SK-N-SH (cell line): ENCODE measurements around the gene ZSCAN22. TPM values are rescaled to one million over a fixed set of nuclear protein-coding genes. Genes with fewer than 3 reads are reported as not detected.

Source experiments
- CTCF ChIA-PET: fragments of 300-600, 350-600 bp; formaldehyde crosslinking; extraction: SDS; loops from one replicate; lab custom pipeline; 2021; lab: Yijun Ruan, JAX
- POLR2A ChIA-PET: fragments of 350-600 bp; sonication (Branson Sonifier 250); formaldehyde crosslinking; extraction: SDS; loops from one replicate; lab custom pipeline; 2020; ENCODE audit warnings: antibody characterized with exemption, inconsistent platforms; lab: Yijun Ruan, JAX
- DNase-seq: peaks from one replicate; pipeline ENCODE4 v3.0.0; 2012
- H2AFZ ChIP-seq: fragments of 200-600 bp; sonication (generic); 2 replicates; pipeline ENCODE4 v1.8.1; 2016; ENCODE audit warnings: antibody characterized with exemption, mild to moderate bottlenecking, low read depth
- H3F3A ChIP-seq: fragments of 200-600 bp; sonication (generic); replicated peaks from 2 replicates; pipeline ENCODE3; 2016; ENCODE audit warnings: antibody characterized with exemption, mild to moderate bottlenecking; ENCODE audit not compliant: insufficient read depth
- H3K27ac ChIP-seq, 2 experiments: fragments of 200-500 bp in 1 of 2; fragments of 200-600 bp in 1 of 2; sonication (Bioruptor generic) in 1 of 2; sonication (generic), shearing (Covaris generic) in 1 of 2; 2 replicates each; pipeline versions ENCODE4 v1.5.1 to v1.6.1; 2014 to 2016; ENCODE audit warnings: low read depth in 2 of 2, inconsistent platforms in 1 of 2, low read length in 1 of 2, mild to moderate bottlenecking in 1 of 2, mixed read lengths in 1 of 2
- H3K27me3 ChIP-seq: fragments of 200-600 bp; sonication (generic), shearing (Covaris generic); 2 replicates; pipeline ENCODE4 v1.6.1; 2016; ENCODE audit warnings: mixed run types; ENCODE audit not compliant: insufficient read depth
- H3K36me3 ChIP-seq, 2 experiments: fragments of 200-500 bp in 1 of 2; fragments of 200-600 bp in 1 of 2; sonication (Bioruptor generic) in 1 of 2; sonication (generic) in 1 of 2; replicated peaks in 1 of 2; 2 replicates each; pipeline versions ENCODE3 to v1.5.1; 2014 to 2016; ENCODE audit warnings: low read length in 1 of 2, mild to moderate bottlenecking in 1 of 2; ENCODE audit not compliant: insufficient read depth in 2 of 2, control insufficient read depth in 1 of 2
- H3K4me1 ChIP-seq, 2 experiments: fragments of 200-500 bp in 1 of 2; fragments of 200-600 bp in 1 of 2; sonication (Bioruptor generic) in 1 of 2; sonication (generic), shearing (Covaris generic) in 1 of 2; 2 replicates each; pipeline versions ENCODE4 v1.5.1 to v1.6.1; 2014 to 2016; ENCODE audit warnings: low read depth in 1 of 2, low read length in 1 of 2, mixed run types in 1 of 2; ENCODE audit not compliant: insufficient read depth in 2 of 2, control insufficient read depth in 1 of 2
- H3K4me2 ChIP-seq: fragments of 200-600 bp; sonication (generic), shearing (Covaris generic); 2 replicates; pipeline ENCODE4 v1.6.1; 2017; ENCODE audit warnings: mixed run types
- H3K4me3 ChIP-seq, 2 experiments: fragments of 200-500 bp in 1 of 2; fragments of 200-600 bp in 1 of 2; sonication (Bioruptor generic) in 1 of 2; sonication (generic), shearing (Covaris generic) in 1 of 2; 2 replicates each; pipeline versions ENCODE4 v1.5.1 to v1.8.1; 2014 to 2016; ENCODE audit warnings: low read depth in 2 of 2, inconsistent platforms in 1 of 2, low read length in 1 of 2, mild to moderate bottlenecking in 1 of 2, mixed read lengths in 1 of 2, moderate library complexity in 1 of 2
- H3K79me2 ChIP-seq: fragments of 200-600 bp; sonication (generic); 2 replicates; pipeline ENCODE4 v1.8.1; 2017; ENCODE audit warnings: mild to moderate bottlenecking; ENCODE audit not compliant: insufficient read depth
- H3K9ac ChIP-seq: fragments of 200-600 bp; sonication (generic); 2 replicates; pipeline ENCODE4 v1.6.1; 2017; ENCODE audit warnings: mixed run types
- H3K9me2 ChIP-seq: fragments of 200-600 bp; sonication (generic); 2 replicates; pipeline ENCODE4 v1.6.1; 2017; ENCODE audit warnings: mixed run types
- H3K9me3 ChIP-seq: fragments of 200-600 bp; sonication (generic); 2 replicates; pipeline ENCODE4 v1.6.1; 2017; ENCODE audit warnings: mixed run types, mild to moderate bottlenecking, moderate library complexity
- H4K20me1 ChIP-seq: fragments of 200-600 bp; sonication (generic); 2 replicates; pipeline ENCODE4 v1.6.1; 2017; ENCODE audit warnings: mild to moderate bottlenecking, mixed run types; ENCODE audit not compliant: insufficient read depth
- CHD2 ChIP-seq: fragments of 150-350 bp; IDR thresholded peaks from 2 replicates; pipeline ENCODE4 v1.6.1; 2018; ENCODE audit warnings: low read length; ENCODE audit not compliant: partially characterized antibody
- CTCF ChIP-seq: fragments of 200-600 bp; sonication (generic); IDR thresholded peaks from 2 replicates; pipeline ENCODE4 v1.6.1; 2017; ENCODE audit warnings: antibody characterized with exemption, mild to moderate bottlenecking, moderate library complexity
- EZH2phosphoT487 ChIP-seq: fragments of 200-600 bp; sonication (generic); IDR thresholded peaks from 2 replicates; pipeline ENCODE4 v1.6.1; 2017; ENCODE audit warnings: low read depth, mixed run types, mild to moderate bottlenecking, antibody characterized with exemption, moderate library complexity, borderline replicate concordance
- FOSL2 ChIP-seq: IDR thresholded peaks from 2 replicates; pipeline ENCODE4 v1.4.0; 2012; ENCODE audit warnings: low read depth, mild to moderate bottlenecking, moderate library complexity, borderline replicate concordance
- FOXM1 ChIP-seq: IDR thresholded peaks from 2 replicates; pipeline ENCODE4 v1.4.0; 2012; ENCODE audit warnings: low read depth, mild to moderate bottlenecking
- JUND ChIP-seq: IDR thresholded peaks from 2 replicates; pipeline ENCODE4 v1.4.0; 2012
- MXI1 ChIP-seq: IDR thresholded peaks from 2 replicates; pipeline ENCODE4 v1.6.1; 2012; ENCODE audit warnings: mild to moderate bottlenecking, low read depth, low read length, improper control_type of control experiment
- NFIC ChIP-seq: IDR thresholded peaks from 2 replicates; pipeline ENCODE4 v1.4.0; 2012; ENCODE audit warnings: borderline replicate concordance
- NRF1 ChIP-seq: IDR thresholded peaks from 2 replicates; pipeline ENCODE4 v1.6.1; 2012; ENCODE audit warnings: low read depth, mild to moderate bottlenecking, low read length
- PBX3 ChIP-seq: IDR thresholded peaks from 2 replicates; pipeline ENCODE4; 2012
- REST ChIP-seq: IDR thresholded peaks from 2 replicates; pipeline ENCODE4 v1.6.1; 2012; ENCODE audit warnings: mild to moderate bottlenecking, low read depth, low read length, moderate library complexity
- TAF1 ChIP-seq: IDR thresholded peaks from 2 replicates; pipeline ENCODE4 v1.6.1; 2012; ENCODE audit warnings: low read depth, mild to moderate bottlenecking, low read length, moderate library complexity, borderline replicate concordance
- TCF12 ChIP-seq: IDR thresholded peaks from 2 replicates; pipeline ENCODE4 v1.4.0; 2012
- USF2 ChIP-seq: fragments of 150-350 bp; IDR thresholded peaks from 2 replicates; pipeline ENCODE4 v1.6.1; 2017; ENCODE audit warnings: antibody characterized with exemption, low read length, low read depth, borderline replicate concordance
- WGBS: methylation state at CpG from one replicate; pipeline ENCODE4 v1.1.6; 2017; ENCODE audit warnings: low lambda C conversion rate; 5-methylcytosine and 5-hydroxymethylcytosine counted together
- polyA plus RNA-seq, 3 experiments: library from polyadenylated mRNA; depleted of rRNA; stranded (reverse); fragments of >200 nt; gene quantifications; 2 replicates each; pipeline ENCODE4 v1.2.3, GENCODE V29; 2012
- TF ChIP-seq, protein P1 (sequence below): IDR thresholded peaks from 2 replicates; pipeline ENCODE4 v1.4.0; 2012; ENCODE audit warnings: low read depth
- TF ChIP-seq, protein P2 (sequence below): fragments of 150-350 bp; IDR thresholded peaks from 2 replicates; pipeline ENCODE4 v1.6.1; 2016; ENCODE audit warnings: mild to moderate bottlenecking, low read depth, low read length

ZSCAN22 gene
- polyA plus RNA-seq, 1 of the 3 experiments (the other 2 are of a cell fraction), result 2.3 TPM

DNA sequence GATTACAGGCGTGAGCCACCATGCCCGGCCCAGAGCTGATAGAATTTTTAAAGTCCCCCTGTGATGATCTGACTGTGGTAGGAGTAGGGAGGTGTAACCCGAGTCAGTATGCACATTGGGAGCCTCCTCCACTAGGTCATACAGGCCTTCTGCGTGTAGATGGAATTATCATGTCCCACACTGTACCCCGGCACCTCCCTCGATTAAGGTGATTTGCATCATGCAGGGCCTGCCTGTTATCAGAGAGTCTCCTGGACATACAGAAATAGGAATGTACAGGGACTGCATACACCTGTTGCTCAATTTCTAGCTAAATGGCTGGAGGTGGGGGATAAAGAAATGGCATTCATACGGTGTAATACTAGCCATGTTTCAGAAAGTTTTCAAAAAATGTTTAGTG, 22.5 kb upstream of the ZSCAN22 start:
- Histone ChIP-seq H3K36me3 (peaks cover 48 to 57% of the 10 kb centered on the region in 2 experiments), H3F3A (peaks cover 21% of the 10 kb centered on the region), H3K9ac (no peak overlapping the region; the same call in 1 of the 2 replicates), H3K9me3 (no peaks in the 10 kb centered on the region), H3K27ac (peak overlapping the region; percentile 73 to 86; a peak in 3 of 4 replicates), H3K79me2 (peaks cover 34% of the 10 kb centered on the region), H4K20me1 (no peaks in the 10 kb centered on the region), H3K27me3 (no peaks in the 10 kb centered on the region), H3K9me2 (no peaks in the 10 kb centered on the region), H3K4me3 (no peak overlapping the region), H3K4me1 (peaks cover 0 to 16% of the 10 kb centered on the region in 2 experiments; a peak in 2 of 4 replicates), H3K4me2 (peak overlapping the region; percentile 54; the same call in 1 of the 2 replicates), H2AFZ (no peak overlapping the region)
- ChIA-PET POLR2A (no interaction called here), CTCF (interaction anchor here (2.0 kb wide), 1 partner anchor 216 kb away, joined by 4 read pairs; the partner anchor contains the start of gene ZBTB45)
- DNase-seq, result no peak
- 96% methylated on average over 7 of the region's 7 CpGs for WGBS
- TF ChIP-seq MXI1, result no peak
- TF ChIP-seq, protein P1, sequence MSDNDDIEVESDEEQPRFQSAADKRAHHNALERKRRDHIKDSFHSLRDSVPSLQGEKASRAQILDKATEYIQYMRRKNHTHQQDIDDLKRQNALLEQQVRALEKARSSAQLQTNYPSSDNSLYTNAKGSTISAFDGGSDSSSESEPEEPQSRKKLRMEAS, result no peak
- TF ChIP-seq, protein P2, sequence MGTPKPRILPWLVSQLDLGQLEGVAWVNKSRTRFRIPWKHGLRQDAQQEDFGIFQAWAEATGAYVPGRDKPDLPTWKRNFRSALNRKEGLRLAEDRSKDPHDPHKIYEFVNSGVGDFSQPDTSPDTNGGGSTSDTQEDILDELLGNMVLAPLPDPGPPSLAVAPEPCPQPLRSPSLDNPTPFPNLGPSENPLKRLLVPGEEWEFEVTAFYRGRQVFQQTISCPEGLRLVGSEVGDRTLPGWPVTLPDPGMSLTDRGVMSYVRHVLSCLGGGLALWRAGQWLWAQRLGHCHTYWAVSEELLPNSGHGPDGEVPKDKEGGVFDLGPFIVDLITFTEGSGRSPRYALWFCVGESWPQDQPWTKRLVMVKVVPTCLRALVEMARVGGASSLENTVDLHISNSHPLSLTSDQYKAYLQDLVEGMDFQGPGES, result no peak
- TF ChIP-seq CHD2, result no peak
- no peak for TF ChIP-seq TCF12
- TF ChIP-seq EZH2phosphoT487, result no peak
- TF ChIP-seq PBX3, result no peak
- TF ChIP-seq USF2, result no peak
- no peak for TF ChIP-seq NRF1

GRCh38 chr19:58304748-58305064, 22.1 kb upstream of the ZSCAN22 start:
- Histone ChIP-seq H3K4me1 (peaks cover 0 to 16% of the 10 kb centered on the region in 2 experiments; a peak in 2 of 4 replicates), H3K4me2 (peak overlapping the region; percentile 54), H3K36me3 (peaks cover 52 to 60% of the 10 kb centered on the region in 2 experiments), H2AFZ (peak overlapping the region; percentile 85; the same call in 1 of the 2 replicates), H3K4me3 (peak overlapping the region; percentile 79 to 97; a peak in 3 of 4 replicates), H3K79me2 (peaks cover 37% of the 10 kb centered on the region), H4K20me1 (no peaks in the 10 kb centered on the region), H3F3A (peaks cover 21% of the 10 kb centered on the region), H3K27me3 (no peaks in the 10 kb centered on the region), H3K9me3 (no peaks in the 10 kb centered on the region), H3K27ac (peak overlapping the region; percentile 73 to 86), H3K9ac (peak overlapping the region; percentile 1; the same call in 1 of the 2 replicates), H3K9me2 (no peaks in the 10 kb centered on the region)
- ChIA-PET POLR2A (interaction anchor here (0.6 to 2.2 kb wide), 2 partner anchors 13 to 22 kb away, joined by 6 to 12 read pairs; partner anchors contain the start of gene ZSCAN22), CTCF (interaction anchor here (2.0 kb wide), 1 partner anchor 215 kb away, joined by 4 read pairs; the partner anchor contains the start of gene ZBTB45)
- DNase-seq, result no peak
- 48% methylated on average over 7 of the region's 7 CpGs for WGBS
- TF ChIP-seq, protein P2, result no peak
- TF ChIP-seq JUND (no peak), TCF12 (no peak), TAF1 (no peak), REST (no peak), FOSL2 (no peak), FOXM1 (no peak), CTCF (no peak), NFIC (no peak)
